MM.1S (cell line): ENCODE data around the gene ERG.

Experiments
- DNase-seq: peaks from one replicate; pipeline ENCODE4 v3.0.0-alpha.2; 2015
- H2AFZ ChIP-seq: fragments of 300-600 bp; sonication (generic); 2 replicates; pipeline ENCODE4 v1.6.0; 2016; ENCODE audit warnings: antibody characterized with exemption, low read length
- H3F3A ChIP-seq: fragments of 300-600 bp; sonication (generic); 2 replicates; pipeline ENCODE4 v1.6.1; 2016; ENCODE audit warnings: mild to moderate bottlenecking, antibody characterized with exemption, low read length, moderate library complexity, mixed read lengths; ENCODE audit not compliant: insufficient read depth
- H3K27ac ChIP-seq: fragments of 300-600 bp; sonication (generic); 2 replicates; pipeline ENCODE4 v1.5.1; 2016; ENCODE audit warnings: mild to moderate bottlenecking, low read length
- H3K27me3 ChIP-seq: fragments of 300-600 bp; sonication (generic); replicated peaks from 2 replicates; pipeline ENCODE4 v1.6.0; 2016; ENCODE audit warnings: low read length; ENCODE audit not compliant: insufficient read depth
- H3K36me3 ChIP-seq: fragments of 300-600 bp; sonication (generic); replicated peaks from 2 replicates; pipeline ENCODE4 v1.6.1; 2016; ENCODE audit warnings: mild to moderate bottlenecking, low read length, mixed read lengths; ENCODE audit not compliant: insufficient read depth
- H3K4me1 ChIP-seq: fragments of 300-600 bp; sonication (generic); 2 replicates; pipeline ENCODE4 v1.6.1; 2016; ENCODE audit warnings: low read length, mixed read lengths
- H3K4me2 ChIP-seq: fragments of 300-600 bp; sonication (generic); 2 replicates; pipeline ENCODE4 v1.6.0; 2016; ENCODE audit warnings: low read depth, low read length
- H3K4me3 ChIP-seq: fragments of 300-600 bp; sonication (generic); 2 replicates; pipeline ENCODE4 v1.5.1; 2016; ENCODE audit warnings: low read length, mixed read lengths
- H3K79me2 ChIP-seq: fragments of 300-600 bp; sonication (generic); 2 replicates; pipeline ENCODE4 v1.6.1; 2016; ENCODE audit warnings: mixed run types, low read length, mixed read lengths
- H3K9ac ChIP-seq: fragments of 300-600 bp; sonication (generic); 2 replicates; pipeline ENCODE4 v1.6.1; 2016; ENCODE audit warnings: low read length, mixed read lengths
- H3K9me2 ChIP-seq: fragments of 300-600 bp; sonication (generic); replicated peaks from 2 replicates; pipeline ENCODE4 v1.6.1; 2016; ENCODE audit warnings: mild to moderate bottlenecking, low read length, mixed read lengths; ENCODE audit not compliant: insufficient read depth
- H3K9me3 ChIP-seq: fragments of 300-600 bp; sonication (generic); replicated peaks from 2 replicates; pipeline ENCODE4 v1.6.1; 2016; ENCODE audit warnings: mild to moderate bottlenecking, low read length, mixed read lengths; ENCODE audit not compliant: insufficient read depth
- H4K20me1 ChIP-seq: fragments of 300-600 bp; sonication (generic); 2 replicates; pipeline ENCODE4 v1.6.1; 2016; ENCODE audit warnings: mild to moderate bottlenecking, low read length, moderate library complexity, mixed read lengths; ENCODE audit not compliant: insufficient read depth
- EZH2 ChIP-seq: fragments of 300-600 bp; sonication (generic); optimal IDR thresholded peaks from 2 replicates; pipeline ENCODE3; 2017; ENCODE audit warnings: low read depth, mild to moderate bottlenecking, antibody characterized with exemption, low read length, mixed read lengths
- EZH2phosphoT487 ChIP-seq: fragments of 300-600 bp; sonication (generic); IDR thresholded peaks from 2 replicates; pipeline ENCODE4 v1.6.1; 2018; ENCODE audit warnings: antibody characterized with exemption, low read length
- TF ChIP-seq, protein P1 (sequence below): fragments of 300-600 bp; sonication (generic); IDR thresholded peaks from 2 replicates; pipeline ENCODE4 v1.5.1; 2016; ENCODE audit warnings: antibody characterized with exemption, low read length, mixed read lengths

The ERG gene

DNA sequence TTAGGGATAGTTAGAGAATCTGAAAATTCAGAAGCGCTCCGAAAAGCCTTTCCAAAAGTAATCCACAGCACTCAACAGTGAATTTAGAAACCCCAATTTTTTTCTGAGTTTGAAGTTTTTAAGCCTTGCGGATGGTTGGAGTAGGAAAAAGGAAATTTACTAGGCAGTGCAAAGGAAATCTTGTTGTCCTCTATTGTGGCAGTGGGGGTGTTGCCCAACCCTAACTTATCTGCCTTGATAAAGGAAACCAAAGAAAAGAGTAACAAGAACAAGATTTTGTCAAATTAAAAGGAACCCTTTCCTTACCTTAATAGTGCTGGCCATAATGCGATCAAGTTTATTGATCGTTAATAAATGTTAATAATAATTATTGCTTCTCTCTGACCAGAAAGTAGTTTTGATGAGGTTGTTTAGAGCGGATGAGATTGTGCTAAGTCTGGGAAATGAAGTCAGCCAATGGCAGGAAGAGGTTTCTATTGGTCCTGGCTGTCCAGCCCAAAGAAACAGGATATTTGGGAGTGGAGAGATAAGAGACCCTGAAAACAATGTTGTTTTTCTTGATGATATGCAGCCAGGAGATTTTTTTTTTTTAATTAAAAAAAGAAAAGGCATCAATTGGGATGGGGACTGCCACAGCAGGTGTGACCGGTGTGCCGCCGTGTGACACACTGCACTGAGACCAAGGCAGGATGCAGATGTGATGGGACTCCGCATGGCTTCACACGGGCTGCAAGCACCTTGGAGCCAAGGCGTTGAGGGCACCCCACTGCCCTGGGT lies at the start of gene ERG:
Gene ERG, minus strand, starts transcription at position 421 of the 777 bp plus-strand sequence. Its CDS starts 97 bp downstream, at position 324.
- Histone ChIP-seq H2AFZ (no peak within 1 kb of the TSS), H3K4me2 (no peak within 1 kb of the TSS), H3F3A (no peaks in the 10 kb centered on the region), H3K4me3 (no peak within 1 kb of the TSS), H3K79me2 (no peaks in the 10 kb centered on the region), H3K4me1 (no peaks in the 10 kb centered on the region), H3K27me3 (no peaks in the 10 kb centered on the region), H3K9me2 (no peaks in the 10 kb centered on the region), H3K36me3 (no peaks in the 10 kb centered on the region), H3K9ac (no peak within 1 kb of the TSS), H3K9me3 (no peaks in the 10 kb centered on the region), H4K20me1 (no peaks in the 10 kb centered on the region), H3K27ac (no peak within 1 kb of the TSS)
- TF ChIP-seq, protein P1, sequence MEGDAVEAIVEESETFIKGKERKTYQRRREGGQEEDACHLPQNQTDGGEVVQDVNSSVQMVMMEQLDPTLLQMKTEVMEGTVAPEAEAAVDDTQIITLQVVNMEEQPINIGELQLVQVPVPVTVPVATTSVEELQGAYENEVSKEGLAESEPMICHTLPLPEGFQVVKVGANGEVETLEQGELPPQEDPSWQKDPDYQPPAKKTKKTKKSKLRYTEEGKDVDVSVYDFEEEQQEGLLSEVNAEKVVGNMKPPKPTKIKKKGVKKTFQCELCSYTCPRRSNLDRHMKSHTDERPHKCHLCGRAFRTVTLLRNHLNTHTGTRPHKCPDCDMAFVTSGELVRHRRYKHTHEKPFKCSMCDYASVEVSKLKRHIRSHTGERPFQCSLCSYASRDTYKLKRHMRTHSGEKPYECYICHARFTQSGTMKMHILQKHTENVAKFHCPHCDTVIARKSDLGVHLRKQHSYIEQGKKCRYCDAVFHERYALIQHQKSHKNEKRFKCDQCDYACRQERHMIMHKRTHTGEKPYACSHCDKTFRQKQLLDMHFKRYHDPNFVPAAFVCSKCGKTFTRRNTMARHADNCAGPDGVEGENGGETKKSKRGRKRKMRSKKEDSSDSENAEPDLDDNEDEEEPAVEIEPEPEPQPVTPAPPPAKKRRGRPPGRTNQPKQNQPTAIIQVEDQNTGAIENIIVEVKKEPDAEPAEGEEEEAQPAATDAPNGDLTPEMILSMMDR, result no peak
- no peak for TF ChIP-seq EZH2phosphoT487
- TF ChIP-seq EZH2, result no peak
- no peak for DNase-seq

DNA sequence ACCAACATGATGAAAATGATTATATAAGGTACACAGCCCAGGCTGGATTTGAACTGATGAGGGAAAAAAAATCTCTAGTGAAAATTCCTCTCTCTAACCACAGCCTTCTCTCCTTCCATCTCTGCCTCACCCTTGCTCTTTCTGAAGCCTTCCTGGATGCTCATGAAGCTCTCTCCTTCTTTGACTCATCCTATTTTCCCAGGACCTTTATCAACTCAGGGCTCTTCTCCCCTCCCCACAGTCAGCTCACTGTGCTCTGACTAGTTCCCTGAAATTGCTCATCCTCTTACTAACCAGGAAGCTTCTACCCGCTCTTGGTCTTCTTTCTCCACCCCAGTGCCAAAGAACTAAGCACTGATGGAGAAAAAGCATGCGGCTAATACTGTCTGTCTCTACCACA lies 46.4 kb upstream of the ERG start:
- DNase-seq, result no peak

GRCh38 chr21:38542263-38542662 lies 44.0 kb upstream of the ERG start:
- Histone ChIP-seq H3K4me2 (no peak overlapping the region), H3K36me3 (no peaks in the 10 kb centered on the region), H2AFZ (no peak overlapping the region), H3K9me3 (no peaks in the 10 kb centered on the region), H4K20me1 (no peaks in the 10 kb centered on the region), H3K4me3 (no peak overlapping the region), H3K79me2 (no peaks in the 10 kb centered on the region), H3K9me2 (no peaks in the 10 kb centered on the region), H3K27me3 (no peaks in the 10 kb centered on the region), H3K27ac (no peak overlapping the region), H3F3A (no peaks in the 10 kb centered on the region), H3K4me1 (no peaks in the 10 kb centered on the region), H3K9ac (no peak overlapping the region)
- DNase-seq, result no peak
- TF ChIP-seq EZH2phosphoT487, result no peak
- TF ChIP-seq, protein P1, result no peak
- no peak for TF ChIP-seq EZH2

More for the DNA sequence above, 46.4 kb upstream of the ERG start:
- H3K9me2 ChIP-seq, result no peaks in the 10 kb centered on the region
- H3K27ac ChIP-seq, result no peak overlapping the region
- H4K20me1 ChIP-seq, result no peaks in the 10 kb centered on the region
- H3K4me1 ChIP-seq, result no peaks in the 10 kb centered on the region
- H3K27me3 ChIP-seq, result no peaks in the 10 kb centered on the region
- H3K79me2 ChIP-seq, result no peaks in the 10 kb centered on the region
- no peaks in the 10 kb centered on the region for H3K36me3 ChIP-seq
- H3K9ac ChIP-seq, result no peak overlapping the region
- no peak overlapping the region for H3K4me2 ChIP-seq
- no peaks in the 10 kb centered on the region for H3K9me3 ChIP-seq
- TF ChIP-seq, protein P1, result no peak
- TF ChIP-seq EZH2, result no peak
- TF ChIP-seq EZH2phosphoT487, result no peak
- H3K4me3 ChIP-seq, result no peak overlapping the region
- no peaks in the 10 kb centered on the region for H3F3A ChIP-seq
- H2AFZ ChIP-seq, result no peak overlapping the region
